IMR-90 (cell line): ENCODE data around the gene PDE11A. TPM values are rescaled to one million over a fixed set of nuclear protein-coding genes. Genes with fewer than 3 reads are reported as not detected.

Experiments used
- ATAC-seq: fragments of 200-7000 bp; cut with Tn5 transposase; 2 replicates; pipeline ENCODE4 v1.9.1; 2020; ENCODE audit warnings: low read depth, mild to moderate bottlenecking, moderate library complexity
- BruUV-seq: library from RNA; stranded (reverse); fragments of 400-500 nt; replicated peaks from 2 replicates; lab custom pipeline; 2021; lab: Mats Ljungman, UMichigan
- CTCF ChIA-PET: fragments of 300-600 bp; formaldehyde crosslinking; extraction: SDS; loops from one replicate; lab custom pipeline; 2021; ENCODE audit warnings: antibody characterized with exemption; lab: Yijun Ruan, JAX
- POLR2A ChIA-PET: fragments of 300-600 bp; sonication (Branson Sonifier 250); formaldehyde crosslinking; loops from one replicate; lab custom pipeline; 2022; ENCODE audit warnings: antibody characterized with exemption; ENCODE audit not compliant: unreplicated experiment; lab: Charles Lee
- DNase-seq: peaks from one replicate; pipeline ENCODE4 v3.0.0; 2013
- H2AFZ ChIP-seq: replicated peaks from 2 replicates; pipeline ENCODE3; 2013; ENCODE audit warnings: low read length, mild to moderate bottlenecking; ENCODE audit not compliant: poor library complexity
- H2AK5ac ChIP-seq: 2 replicates; pipeline ENCODE4 v1.6.1; 2013; ENCODE audit warnings: low read depth, low read length, inconsistent platforms
- H2AK9ac ChIP-seq: replicated peaks from 2 replicates; pipeline ENCODE3; 2013; ENCODE audit warnings: mild to moderate bottlenecking, low read depth, low read length, moderate library complexity; ENCODE audit not compliant: poor library complexity
- H2BK120ac ChIP-seq: 2 replicates; pipeline ENCODE4 v1.6.1; 2013; ENCODE audit warnings: low read depth, low read length, inconsistent platforms
- H2BK15ac ChIP-seq: 3 replicates; pipeline ENCODE4 v1.6.1; 2013; ENCODE audit warnings: low read depth, low read length, inconsistent platforms
- H2BK20ac ChIP-seq: 2 replicates; pipeline ENCODE4 v1.6.1; 2013; ENCODE audit warnings: low read depth, mild to moderate bottlenecking, inconsistent platforms, low read length, moderate library complexity
- H2BK5ac ChIP-seq: 2 replicates; pipeline ENCODE4 v1.6.1; 2013; ENCODE audit warnings: mild to moderate bottlenecking, low read depth, low read length, inconsistent platforms; ENCODE audit not compliant: poor library complexity, severe bottlenecking
- H3K14ac ChIP-seq: replicated peaks from 2 replicates; pipeline ENCODE4 v1.6.1; 2013; ENCODE audit warnings: low read depth, low read length, inconsistent platforms
- H3K18ac ChIP-seq: 2 replicates; pipeline ENCODE4 v1.6.1; 2013; ENCODE audit warnings: low read depth, low read length, control low read depth
- H3K23ac ChIP-seq: 2 replicates; pipeline ENCODE4 v1.6.1; 2013; ENCODE audit warnings: low read depth, low read length, inconsistent platforms
- H3K27ac ChIP-seq: 2 replicates; pipeline ENCODE4 v1.5.1; 2013; ENCODE audit warnings: mild to moderate bottlenecking, control low read depth, low read length; ENCODE audit not compliant: insufficient read depth
- H3K27me3 ChIP-seq: 2 replicates; pipeline ENCODE4 v1.6.1; 2013; ENCODE audit warnings: low read length; ENCODE audit not compliant: control insufficient read depth, insufficient read depth
- H3K36me3 ChIP-seq: 2 replicates; pipeline ENCODE4 v1.6.1; 2013; ENCODE audit warnings: low read length, mixed read lengths; ENCODE audit not compliant: control insufficient read depth, insufficient read depth
- H3K4ac ChIP-seq: 2 replicates; pipeline ENCODE4 v1.6.1; 2013; ENCODE audit warnings: low read depth, low read length, inconsistent platforms
- H3K4me1 ChIP-seq: 2 replicates; pipeline ENCODE4 v1.6.1; 2013; ENCODE audit warnings: low read length, mixed read lengths; ENCODE audit not compliant: control insufficient read depth, insufficient read depth
- H3K4me2 ChIP-seq: 2 replicates; pipeline ENCODE4 v1.6.1; 2013; ENCODE audit warnings: low read depth, mild to moderate bottlenecking, control low read depth, low read length, moderate library complexity
- H3K4me3 ChIP-seq: 2 replicates; pipeline ENCODE4 v1.5.1; 2013; ENCODE audit warnings: low read depth, mild to moderate bottlenecking, control low read depth, low read length, moderate library complexity; ENCODE audit not compliant: insufficient read depth
- H3K56ac ChIP-seq: 2 replicates; pipeline ENCODE4 v1.6.1; 2013; ENCODE audit warnings: low read length, inconsistent platforms; ENCODE audit not compliant: insufficient read depth; ENCODE audit errors: extremely low read depth
- H3K79me1 ChIP-seq, 2 experiments: 2 replicates each; pipeline ENCODE4 v1.6.1; 2013; ENCODE audit warnings: low read length in 2 of 2, inconsistent platforms in 1 of 2, low read depth in 1 of 2
- H3K9ac ChIP-seq: 2 replicates; pipeline ENCODE4 v1.6.1; 2013; ENCODE audit warnings: low read depth, low read length, control low read depth
- H3K9me1 ChIP-seq: 2 replicates; pipeline ENCODE4 v1.6.1; 2013; ENCODE audit warnings: low read length, inconsistent platforms; ENCODE audit not compliant: insufficient read depth
- H3K9me3 ChIP-seq: 2 replicates; pipeline ENCODE4 v1.6.1; 2013; ENCODE audit warnings: low read length; ENCODE audit not compliant: control insufficient read depth, insufficient read depth
- H4K20me1 ChIP-seq: 2 replicates; pipeline ENCODE4 v1.6.1; 2013; ENCODE audit warnings: low read length, inconsistent platforms; ENCODE audit not compliant: insufficient read depth
- H4K5ac ChIP-seq: 2 replicates; pipeline ENCODE4 v1.6.1; 2013; ENCODE audit warnings: mild to moderate bottlenecking, low read depth, low read length, control low read depth
- H4K8ac ChIP-seq, 2 experiments: 2 replicates each; pipeline ENCODE4 v1.6.1; 2013; ENCODE audit warnings: low read depth in 2 of 2, low read length in 2 of 2, control low read depth in 1 of 2, inconsistent platforms in 1 of 2
- H4K91ac ChIP-seq: 2 replicates; pipeline ENCODE4 v1.6.1; 2013; ENCODE audit warnings: low read depth, low read length, inconsistent platforms; ENCODE audit not compliant: insufficient read depth
- BHLHE40 ChIP-seq: fragments of 150-350 bp; IDR thresholded peaks from 2 replicates; pipeline ENCODE4 v1.6.1; 2016; ENCODE audit warnings: mild to moderate bottlenecking, low read depth, low read length
- CEBPB ChIP-seq: IDR thresholded peaks from 2 replicates; pipeline ENCODE4 v1.6.1; 2012; ENCODE audit warnings: low read depth, low read length, improper control_type of control experiment
- CHD1 ChIP-seq: IDR thresholded peaks from 2 replicates; pipeline ENCODE4 v1.6.1; 2012; ENCODE audit warnings: low read depth, low read length, improper control_type of control experiment
- MAZ ChIP-seq: IDR thresholded peaks from 2 replicates; pipeline ENCODE4 v1.6.1; 2012; ENCODE audit warnings: low read depth, mild to moderate bottlenecking, low read length, improper control_type of control experiment, moderate library complexity, borderline replicate concordance
- POLR2A ChIP-seq: IDR thresholded peaks from 2 replicates; pipeline ENCODE4 v1.6.1; 2012; ENCODE audit warnings: mild to moderate bottlenecking, low read depth, low read length
- RAD21 ChIP-seq: IDR thresholded peaks from 2 replicates; pipeline ENCODE4 v1.6.1; 2012; ENCODE audit warnings: low read length, improper control_type of control experiment
- RFX5 ChIP-seq: IDR thresholded peaks from 2 replicates; pipeline ENCODE4 v1.8.0; 2012; ENCODE audit warnings: low read depth, mild to moderate bottlenecking, low read length, moderate library complexity
- SMC3 ChIP-seq: fragments of 150-350 bp; IDR thresholded peaks from 2 replicates; pipeline ENCODE4 v1.6.1; 2016; ENCODE audit warnings: low read depth, mild to moderate bottlenecking, antibody characterized with exemption, low read length, moderate library complexity
- WGBS, 2 experiments: methylation state at CpG; one replicate each; pipeline versions ENCODE4 v1.1.5 to v1.1.7; 2013; ENCODE audit warnings: missing lambda C conversion rate in 2 of 2; ENCODE audit not compliant: insufficient read length in 1 of 2; ENCODE audit errors: extremely low coverage in 2 of 2; 5-methylcytosine and 5-hydroxymethylcytosine counted together
- dilution Hi-C: fragments of 300-500 bp; cut with HindIII; formaldehyde crosslinking; loops from one replicate; pipeline ENCODE4 v1.14.3; 2018; ENCODE audit warnings: low sequenced_read_pairs; ENCODE audit not compliant: unreplicated experiment
- in situ Hi-C: fragments of 300-500 bp; cut with MboI; formaldehyde crosslinking; loops from 3 replicates; pipeline ENCODE4 v1.14.3; 2019; ENCODE audit warnings: low sequenced_read_pairs, inconsistent platforms, mixed read lengths
- intact Hi-C: fragments of 100-400 bp; cut with micrococcal nuclease; formaldehyde crosslinking; loops from 2 replicates; pipeline ENCODE4 v1.10.0; 2022
- polyA plus RNA-seq, 3 experiments: library from polyadenylated mRNA; depleted of rRNA; stranded (reverse); fragments of >200 nt; gene quantifications; 2 replicates each; pipeline ENCODE4 v1.2.3, GENCODE V29; 2012; ENCODE audit warnings: low replicate concordance in 1 of 3
- total RNA-seq: library from RNA; depleted of rRNA; stranded (reverse); fragments of >200 nt; gene quantifications from 2 replicates; pipeline ENCODE4 v1.2.3, GENCODE V29; 2012
- TF ChIP-seq, protein P1 (sequence below): fragments of 150-350 bp; IDR thresholded peaks from 2 replicates; pipeline ENCODE4 v1.6.1; 2017; ENCODE audit warnings: mild to moderate bottlenecking, antibody characterized with exemption, low read length, low read depth
- TF ChIP-seq, protein P2 (sequence below): conservative IDR thresholded peaks from 2 replicates; pipeline ENCODE4 v1.5.1; 2012; ENCODE audit warnings: mild to moderate bottlenecking, low read depth, low read length, improper control_type of control experiment

Gene PDE11A
- total and polyA plus RNA-seq, 2 of the 4 experiments (the other 2 are of a cell fraction) = 0.21 to 0.72 TPM

DNA sequence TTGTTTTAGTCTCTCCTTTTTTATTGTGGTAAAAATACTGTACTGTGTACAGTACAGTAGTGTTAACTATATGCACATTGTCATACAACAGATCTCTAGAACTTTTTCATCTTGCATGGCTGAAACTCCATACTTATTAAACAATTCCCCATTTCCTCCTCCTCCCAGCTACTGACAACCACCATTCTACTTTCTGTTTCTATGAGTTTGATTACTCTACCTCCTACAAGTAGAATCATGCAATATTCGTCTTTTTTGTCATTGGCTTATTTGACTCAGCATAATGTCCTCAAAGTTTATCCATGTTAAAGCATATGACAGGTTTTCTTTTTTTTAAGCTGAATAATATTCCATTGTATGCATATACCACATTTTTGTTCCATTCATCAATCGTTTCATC is 341.8 kb downstream of the PDE11A start:
- Histone ChIP-seq H3K56ac (no peak overlapping the region), H3K4me2 (no peak overlapping the region), H2BK120ac (no peak overlapping the region), H3K4ac (no peak overlapping the region), H4K20me1 (no peaks in the 10 kb centered on the region), H2BK5ac (no peak overlapping the region), H2AK5ac (no peak overlapping the region), H3K9ac (no peak overlapping the region), H3K23ac (no peak overlapping the region), H3K27ac (no peak overlapping the region), H3K9me1 (no peaks in the 10 kb centered on the region), H4K91ac (no peak overlapping the region), H2AK9ac (no peak overlapping the region), H3K14ac (no peak overlapping the region), H3K9me3 (no peaks in the 10 kb centered on the region), H3K36me3 (no peaks in the 10 kb centered on the region), H3K18ac (no peak overlapping the region), H2AFZ (no peak overlapping the region), H3K4me3 (no peak overlapping the region), H3K27me3 (peaks cover 6% of the 10 kb centered on the region; the same call in 1 of the 2 replicates), H4K5ac (no peak overlapping the region), H3K4me1 (no peaks in the 10 kb centered on the region), H2BK20ac (no peak overlapping the region), H2BK15ac (no peak overlapping the region), H3K79me1 (no peaks in the 10 kb centered on the region), H4K8ac (no peak overlapping the region)
- BruUV-seq = no TSS peak
- no CpG with 5 or more reads among the region's 2 CpGs for WGBS, 2 experiments
- no peak for TF ChIP-seq SMC3
- TF ChIP-seq, protein P1, sequence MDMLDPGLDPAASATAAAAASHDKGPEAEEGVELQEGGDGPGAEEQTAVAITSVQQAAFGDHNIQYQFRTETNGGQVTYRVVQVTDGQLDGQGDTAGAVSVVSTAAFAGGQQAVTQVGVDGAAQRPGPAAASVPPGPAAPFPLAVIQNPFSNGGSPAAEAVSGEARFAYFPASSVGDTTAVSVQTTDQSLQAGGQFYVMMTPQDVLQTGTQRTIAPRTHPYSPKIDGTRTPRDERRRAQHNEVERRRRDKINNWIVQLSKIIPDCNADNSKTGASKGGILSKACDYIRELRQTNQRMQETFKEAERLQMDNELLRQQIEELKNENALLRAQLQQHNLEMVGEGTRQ = no peak
- no peak for TF ChIP-seq CHD1
- TF ChIP-seq RFX5 = no peak
- TF ChIP-seq RAD21 = no peak
- no peak for TF ChIP-seq BHLHE40
- no peak for TF ChIP-seq POLR2A
- TF ChIP-seq, protein P2, sequence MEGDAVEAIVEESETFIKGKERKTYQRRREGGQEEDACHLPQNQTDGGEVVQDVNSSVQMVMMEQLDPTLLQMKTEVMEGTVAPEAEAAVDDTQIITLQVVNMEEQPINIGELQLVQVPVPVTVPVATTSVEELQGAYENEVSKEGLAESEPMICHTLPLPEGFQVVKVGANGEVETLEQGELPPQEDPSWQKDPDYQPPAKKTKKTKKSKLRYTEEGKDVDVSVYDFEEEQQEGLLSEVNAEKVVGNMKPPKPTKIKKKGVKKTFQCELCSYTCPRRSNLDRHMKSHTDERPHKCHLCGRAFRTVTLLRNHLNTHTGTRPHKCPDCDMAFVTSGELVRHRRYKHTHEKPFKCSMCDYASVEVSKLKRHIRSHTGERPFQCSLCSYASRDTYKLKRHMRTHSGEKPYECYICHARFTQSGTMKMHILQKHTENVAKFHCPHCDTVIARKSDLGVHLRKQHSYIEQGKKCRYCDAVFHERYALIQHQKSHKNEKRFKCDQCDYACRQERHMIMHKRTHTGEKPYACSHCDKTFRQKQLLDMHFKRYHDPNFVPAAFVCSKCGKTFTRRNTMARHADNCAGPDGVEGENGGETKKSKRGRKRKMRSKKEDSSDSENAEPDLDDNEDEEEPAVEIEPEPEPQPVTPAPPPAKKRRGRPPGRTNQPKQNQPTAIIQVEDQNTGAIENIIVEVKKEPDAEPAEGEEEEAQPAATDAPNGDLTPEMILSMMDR = no peak
- no peak for TF ChIP-seq MAZ
- no peak for TF ChIP-seq CEBPB
- dilution Hi-C loops (no loop called here), in situ Hi-C loops (no loop called here), intact Hi-C loops (no loop called here)
- ChIA-PET POLR2A (no interaction called here), CTCF (interaction anchor here (0.7 to 1.5 kb wide), 2 partner anchors 396 to 566 kb away, joined by 3 to 4 read pairs; no protein-coding TSS in a partner anchor)
- ATAC-seq (no peak), DNase-seq (no peak)
